ENCODE results near the gene HOXB8. TPM values are rescaled to one million over a fixed set of nuclear protein-coding genes. Genes with fewer than 3 reads are reported as not detected.

HOXB8 gene
- total RNA-seq, 1 donor from 2014 or later = not detected

GRCh38 chr17:48646183-48647102 lies 31.4 kb upstream of the HOXB8 start:
- H2AFZ ChIP-seq (replicated peaks) = no peak overlapping the region
- no peaks in the 10 kb centered on the region for H3K36me3 ChIP-seq
- H3K27me3 Mint-ChIP-seq (ENCODE audit: insufficient read depth, low read depth) = peaks cover 72% of the 10 kb centered on the region
- H3K9ac ChIP-seq = no peak overlapping the region
- no peak overlapping the region for H3K4me3 Mint-ChIP-seq
- H3K4me2 ChIP-seq = no peak overlapping the region
- H3K27ac Mint-ChIP-seq = no peak overlapping the region
- H3K27ac ChIP-seq = no peak overlapping the region
- no peaks in the 10 kb centered on the region for H3F3A ChIP-seq (ENCODE audit: low read depth)
- DNase-seq (ENCODE audit: low spot score) = peak; percentile 42
- peaks cover 2% of the 10 kb centered on the region for H3K9me3 Mint-ChIP-seq
- no peaks in the 10 kb centered on the region for H3K4me1 Mint-ChIP-seq
- H4K20me1 ChIP-seq (ENCODE audit: low read depth) = peaks cover 68% of the 10 kb centered on the region
- H3K79me2 ChIP-seq (ENCODE audit: low read depth) = no peaks in the 10 kb centered on the region
- TF ChIP-seq EZH2phosphoT487 (IDR thresholded peaks at IDR 0.05) (peak; percentile 92), CTCF (IDR thresholded peaks at IDR 0.05) (no peak), EZH2 (IDR thresholded peaks at IDR 0.05) (peak; percentile 95)
- H3K4me1 ChIP-seq = no peaks in the 10 kb centered on the region
- no peaks in the 10 kb centered on the region for H3K9me3 ChIP-seq (ENCODE audit: low read depth)
- no peak overlapping the region for H3K4me3 ChIP-seq
- peaks cover 2% of the 10 kb centered on the region for H3K36me3 Mint-ChIP-seq
- peaks cover 100% of the 10 kb centered on the region for H3K27me3 ChIP-seq

- Mint-ChIP-seq H3K36me3 (peaks cover 2% of the 10 kb centered on the region), H3K27me3 (ENCODE audit: insufficient read depth, low read depth) (peaks cover 77% of the 10 kb centered on the region), H3K27ac (no peak overlapping the region), H3K9me3 (peaks cover 6% of the 10 kb centered on the region), H3K4me3 (no peak overlapping the region), H3K4me1 (no peaks in the 10 kb centered on the region)
- H2AFZ ChIP-seq (replicated peaks) = no peak overlapping the region
- H3K4me2 ChIP-seq = no peak overlapping the region
- peaks cover 100% of the 10 kb centered on the region for H3K27me3 ChIP-seq
- H3K9ac ChIP-seq = no peak overlapping the region
- DNase-seq (ENCODE audit: low spot score) = no peak
- no peaks in the 10 kb centered on the region for H3K4me1 ChIP-seq
- no peaks in the 10 kb centered on the region for H3F3A ChIP-seq (ENCODE audit: low read depth)
- no peak overlapping the region for H3K27ac ChIP-seq
- H3K9me3 ChIP-seq (ENCODE audit: low read depth) = no peaks in the 10 kb centered on the region
- peaks cover 74% of the 10 kb centered on the region for H4K20me1 ChIP-seq (ENCODE audit: low read depth)
- TF ChIP-seq EZH2 (IDR thresholded peaks at IDR 0.05) (no peak), CTCF (IDR thresholded peaks at IDR 0.05) (no peak), EZH2phosphoT487 (IDR thresholded peaks at IDR 0.05) (no peak)
- H3K79me2 ChIP-seq (ENCODE audit: low read depth) = no peaks in the 10 kb centered on the region
- no peaks in the 10 kb centered on the region for H3K36me3 ChIP-seq
- H3K4me3 ChIP-seq = no peak overlapping the region
Observed at GRCh38 chr17:48645639-48646182, 30.6 kb upstream of the HOXB8 start.

- peaks cover 100% of the 10 kb centered on the region for H3K27me3 ChIP-seq
- no peak overlapping the region for H3K4me3 Mint-ChIP-seq
Observed at GRCh38 chr17:48644910-48645557, 29.9 kb upstream of the HOXB8 start.

More at GRCh38 chr17:48644910-48645557, 29.9 kb upstream of the HOXB8 start:
- Mint-ChIP-seq H3K27ac (no peak overlapping the region), H3K4me1 (no peaks in the 10 kb centered on the region), H3K27me3 (ENCODE audit: insufficient read depth, low read depth) (peaks cover 84% of the 10 kb centered on the region), H3K9me3 (peaks cover 8% of the 10 kb centered on the region), H3K36me3 (peaks cover 2% of the 10 kb centered on the region)
- Histone ChIP-seq H3K36me3 (no peaks in the 10 kb centered on the region), H3F3A (ENCODE audit: low read depth) (no peaks in the 10 kb centered on the region), H3K79me2 (ENCODE audit: low read depth) (no peaks in the 10 kb centered on the region), H3K4me3 (no peak overlapping the region), H2AFZ (replicated peaks) (no peak overlapping the region), H4K20me1 (ENCODE audit: low read depth) (peaks cover 81% of the 10 kb centered on the region), H3K9ac (no peak overlapping the region), H3K27ac (no peak overlapping the region), H3K4me2 (no peak overlapping the region), H3K9me3 (ENCODE audit: low read depth) (no peaks in the 10 kb centered on the region), H3K4me1 (no peaks in the 10 kb centered on the region)
- peak; percentile 1 for DNase-seq (ENCODE audit: low spot score)
- TF ChIP-seq EZH2 (IDR thresholded peaks at IDR 0.05) (no peak), CTCF (IDR thresholded peaks at IDR 0.05) (no peak), EZH2phosphoT487 (IDR thresholded peaks at IDR 0.05) (no peak)
